H9 (cell line): ENCODE results near the gene NUP210. TPM values are rescaled to one million over a fixed set of nuclear protein-coding genes. Genes with fewer than 3 reads are reported as not detected.

Source experiments
- DNase-seq: peaks from one replicate; pipeline ENCODE4 v3.0.0-alpha.2; 2017
- H2AFZ ChIP-seq: one replicate; pipeline ENCODE4 v1.6.1; 2013; ENCODE audit warnings: mild to moderate bottlenecking, low read length, control low read depth, moderate library complexity
- H2AK5ac ChIP-seq: 2 replicates; pipeline ENCODE4 v1.6.1; 2013; ENCODE audit warnings: low read length, control low read depth, mixed read lengths; ENCODE audit not compliant: insufficient read length
- H2BK120ac ChIP-seq: one replicate; pipeline ENCODE4 v1.6.1; 2013; ENCODE audit warnings: low read depth, mild to moderate bottlenecking, low read length, control low read depth, inconsistent platforms; ENCODE audit not compliant: poor library complexity, severe bottlenecking
- H2BK12ac ChIP-seq: 2 replicates; pipeline ENCODE4 v1.6.1; 2013; ENCODE audit warnings: low read length, control low read depth, mixed read lengths, low read depth; ENCODE audit not compliant: insufficient read length
- H2BK15ac ChIP-seq: 2 replicates; pipeline ENCODE4 v1.6.1; 2013; ENCODE audit warnings: low read depth, low read length, control low read depth
- H2BK20ac ChIP-seq: one replicate; pipeline ENCODE4 v1.6.1; 2013; ENCODE audit warnings: low read depth, mild to moderate bottlenecking, low read length, control low read depth, inconsistent platforms; ENCODE audit not compliant: poor library complexity, severe bottlenecking
- H2BK5ac ChIP-seq: 2 replicates; pipeline ENCODE4 v1.6.1; 2013; ENCODE audit warnings: low read length, control low read depth, mixed read lengths; ENCODE audit not compliant: insufficient read length
- H3K14ac ChIP-seq: 2 replicates; pipeline ENCODE4 v1.6.1; 2013; ENCODE audit warnings: low read length, control low read depth; ENCODE audit not compliant: insufficient read depth
- H3K18ac ChIP-seq: 2 replicates; pipeline ENCODE4 v1.6.1; 2013; ENCODE audit warnings: low read depth, mild to moderate bottlenecking, mixed read lengths, low read length, control low read depth; ENCODE audit not compliant: insufficient read length
- H3K23ac ChIP-seq: 2 replicates; pipeline ENCODE4 v1.6.1; 2013; ENCODE audit warnings: low read length, control low read depth, mixed read lengths, low read depth; ENCODE audit not compliant: insufficient read length
- H3K23me2 ChIP-seq: 2 replicates; pipeline ENCODE4 v1.6.1; 2013; ENCODE audit warnings: low read depth, mild to moderate bottlenecking, mixed read lengths, low read length, control low read depth; ENCODE audit not compliant: insufficient read length, poor library complexity, severe bottlenecking
- H3K27ac ChIP-seq: 2 replicates; pipeline ENCODE4 v1.5.1; 2013; ENCODE audit warnings: low read length, control low read depth, mixed read lengths, low read depth; ENCODE audit not compliant: insufficient read length
- H3K27me3 ChIP-seq: 2 replicates; pipeline ENCODE4 v1.6.1; 2013; ENCODE audit warnings: low read length, control low read depth, inconsistent platforms; ENCODE audit not compliant: insufficient read depth
- H3K4ac ChIP-seq: 2 replicates; pipeline ENCODE4 v1.6.1; 2013; ENCODE audit warnings: low read depth, mild to moderate bottlenecking, control low read depth, inconsistent platforms, low read length, moderate library complexity
- H3K4me1 ChIP-seq: 2 replicates; pipeline ENCODE4 v1.6.1; 2013; ENCODE audit warnings: low read length, control low read depth, inconsistent platforms; ENCODE audit not compliant: insufficient read depth
- H3K4me2 ChIP-seq: 2 replicates; pipeline ENCODE4 v1.6.1; 2013; ENCODE audit warnings: low read length, control low read depth, mixed read lengths; ENCODE audit not compliant: insufficient read length, insufficient read depth
- H3K56ac ChIP-seq: 2 replicates; pipeline ENCODE4 v1.6.1; 2013; ENCODE audit warnings: low read depth, mild to moderate bottlenecking, mixed read lengths, low read length, control low read depth; ENCODE audit not compliant: insufficient read length
- H3K79me1 ChIP-seq: 2 replicates; pipeline ENCODE4 v1.6.1; 2013; ENCODE audit warnings: low read depth, mild to moderate bottlenecking, moderate library complexity, low read length, control low read depth, inconsistent platforms; ENCODE audit not compliant: insufficient read depth, poor library complexity, severe bottlenecking
- H3K79me2 ChIP-seq: 2 replicates; pipeline ENCODE4 v1.6.1; 2013; ENCODE audit warnings: low read length, control low read depth, inconsistent platforms; ENCODE audit not compliant: insufficient read depth
- H3K9ac ChIP-seq: 2 replicates; pipeline ENCODE4 v1.6.1; 2013; ENCODE audit warnings: low read length, control low read depth, mixed read lengths; ENCODE audit not compliant: insufficient read length; ENCODE audit errors: extremely low read depth
- H3K9me3 ChIP-seq: one replicate; pipeline ENCODE4 v1.6.1; 2013; ENCODE audit warnings: low read depth, low read length, inconsistent platforms; ENCODE audit not compliant: control insufficient read depth
- H3T11ph ChIP-seq: one replicate; pipeline ENCODE4 v1.6.1; 2013; ENCODE audit warnings: mild to moderate bottlenecking, low read length, control low read depth, inconsistent platforms
- H4K20me1 ChIP-seq: one replicate; pipeline ENCODE4 v1.6.1; 2013; ENCODE audit not compliant: control insufficient read depth, insufficient read length, insufficient read depth
- H4K5ac ChIP-seq: 2 replicates; pipeline ENCODE4 v1.6.1; 2013; ENCODE audit warnings: low read depth, mild to moderate bottlenecking, mixed read lengths, low read length, control low read depth; ENCODE audit not compliant: insufficient read length
- H4K8ac ChIP-seq: replicated peaks from 2 replicates; pipeline ENCODE4 v1.6.1; 2013; ENCODE audit warnings: low read length, control low read depth, mixed read lengths, low read depth; ENCODE audit not compliant: insufficient read length
- H4K91ac ChIP-seq: 2 replicates; pipeline ENCODE4 v1.6.1; 2013; ENCODE audit warnings: low read depth, mild to moderate bottlenecking, moderate library complexity, mixed read lengths, low read length, control low read depth; ENCODE audit not compliant: insufficient read length
- H3K27ac Mint-ChIP-seq, 3 experiments: 2 replicates in 2 of 3; 3 replicates in 1 of 3; pipeline ENCODE4 v1.8.0; 2020 to 2021; ENCODE audit warnings: mixed read lengths in 3 of 3, mild to moderate bottlenecking in 1 of 3, moderate library complexity in 1 of 3
- H3K27me3 Mint-ChIP-seq: 2 replicates; pipeline ENCODE4 v1.8.0; 2021; ENCODE audit warnings: low read depth, mild to moderate bottlenecking, moderate library complexity, mixed read lengths
- H3K36me3 Mint-ChIP-seq, 3 experiments: 2 replicates in 2 of 3; 3 replicates in 1 of 3; pipeline ENCODE4 v1.8.0; 2020 to 2021; ENCODE audit warnings: low read depth in 3 of 3, mixed read lengths in 3 of 3; ENCODE audit not compliant: insufficient read depth in 1 of 3
- H3K4me1 Mint-ChIP-seq, 2 experiments: 2 replicates each; pipeline ENCODE4 v1.8.0; 2020; ENCODE audit warnings: mixed read lengths in 2 of 2
- H3K4me3 Mint-ChIP-seq, 2 experiments: 2 replicates in 1 of 2; 3 replicates in 1 of 2; pipeline ENCODE4 v1.8.0; 2020 to 2021; ENCODE audit warnings: mild to moderate bottlenecking in 2 of 2, mixed read lengths in 2 of 2, moderate library complexity in 1 of 2
- H3K9me3 Mint-ChIP-seq, 2 experiments: 2 replicates in 1 of 2; 3 replicates in 1 of 2; pipeline ENCODE4 v1.8.0; 2020; ENCODE audit warnings: mild to moderate bottlenecking in 2 of 2, mixed read lengths in 2 of 2, moderate library complexity in 1 of 2
- CTCF ChIP-seq: fragments of 200-600 bp; sonication (generic); conservative IDR thresholded peaks from 3 replicates; pipeline ENCODE4 v1.8.0; 2021; ENCODE audit warnings: antibody characterized with exemption, mild to moderate bottlenecking
- WGBS: extraction: QIAGEN DNeasy Blood & Tissue Kit; methylation state at CpG from one replicate; pipeline ENCODE4 v1.1.7; 2013; ENCODE audit warnings: missing lambda C conversion rate, low lambda C conversion rate, mixed read lengths; ENCODE audit not compliant: insufficient read length; ENCODE audit errors: extremely low coverage; 5-methylcytosine and 5-hydroxymethylcytosine counted together
- total RNA-seq: library from RNA; stranded (reverse); gene quantifications from 2 replicates; pipeline ENCODE4 v1.2.1, GENCODE V29; 2021

Gene NUP210
- total RNA-seq, 1 experiment from 2014 or later: 48.8 TPM

- Histone ChIP-seq H4K8ac (no peak overlapping the region), H4K5ac (no peak overlapping the region), H3K27me3 (no peaks in the 10 kb centered on the region), H3K79me2 (peaks cover 4% of the 10 kb centered on the region; the same call in 1 of the 2 replicates), H3K79me1 (no peaks in the 10 kb centered on the region), H3K23me2 (no peaks in the 10 kb centered on the region), H3K9ac (no peak overlapping the region), H2AK5ac (no peak overlapping the region), H3K14ac (no peak overlapping the region), H4K20me1 (no peaks in the 10 kb centered on the region), H3K56ac (no peak overlapping the region), H2BK12ac (no peak overlapping the region), H2BK5ac (no peak overlapping the region), H3K23ac (no peak overlapping the region), H4K91ac (no peak overlapping the region), H2BK15ac (no peak overlapping the region), H2BK120ac (no peak overlapping the region), H3K27ac (no peak overlapping the region), H3T11ph (no peak overlapping the region), H2BK20ac (no peak overlapping the region), H2AFZ (no peak overlapping the region), H3K9me3 (no peaks in the 10 kb centered on the region), H3K4ac (no peak overlapping the region), H3K18ac (no peak overlapping the region), H3K4me2 (no peak overlapping the region), H3K4me1 (no peaks in the 10 kb centered on the region)
- Mint-ChIP-seq H3K4me1 (peaks cover 9 to 15% of the 10 kb centered on the region in 2 experiments), H3K27me3 (no peaks in the 10 kb centered on the region; the same call in 1 of the 2 replicates), H3K4me3 (no peak overlapping the region), H3K27ac (peak overlapping the region in 1 of 3 experiments; percentile 68; a peak in 1 of 7 replicates), H3K36me3 (peaks cover 0 to 15% (median 8%) of the 10 kb centered on the region in 3 experiments; a peak in 3 of 7 replicates), H3K9me3 (peaks cover 0 to 2% of the 10 kb centered on the region in 2 experiments; a peak in 3 of 5 replicates)
- TF ChIP-seq CTCF: no peak
- no CpG with 5 or more reads among the region's 5 CpGs for WGBS
- no peak for DNase-seq
These were observed 13.9 kb downstream of the NUP210 start for GRCh38 chr3:13406190-13406589.
